ENCODE measurements around the gene COBL.
"Not testable (repeated sequence)": the region's sequence is repeated elsewhere in the genome, so short reads cannot be mapped to it uniquely, and the experiment has no call there.

Gene COBL

GRCh38 chr7:51000956-51001355 lies 315.7 kb downstream of the COBL start:
- no peak for DNase-seq (ENCODE audit: low spot score)

GRCh38 chr7:50994753-50995319 lies 321.8 kb downstream of the COBL start:
- no peak for DNase-seq (ENCODE audit: low spot score)

GRCh38 chr7:50990214-50990613 lies 326.4 kb downstream of the COBL start:
- DNase-seq (ENCODE audit: low spot score) = not testable (repeated sequence)

GRCh38 chr7:50988988-50989387 lies 327.6 kb downstream of the COBL start:
- DNase-seq (ENCODE audit: low spot score) = no peak

- DNase-seq (ENCODE audit: low spot score) = no peak
Observed at GRCh38 chr7:50988465-50988864, 328.1 kb downstream of the COBL start.

GRCh38 chr7:50985096-50985495 lies 331.5 kb downstream of the COBL start:
- DNase-seq (ENCODE audit: low spot score) = no peak

GRCh38 chr7:50983850-50984249 lies 332.8 kb downstream of the COBL start:
- DNase-seq (ENCODE audit: low spot score) = no peak

GRCh38 chr7:50982626-50983025 lies 334.0 kb downstream of the COBL start:
- no peak for DNase-seq (ENCODE audit: low spot score)

GRCh38 chr7:50981743-50982142 lies 334.9 kb downstream of the COBL start:
- DNase-seq (ENCODE audit: low spot score) = no peak

- DNase-seq (ENCODE audit: low spot score) = no peak
Observed at GRCh38 chr7:50980411-50980810, 336.2 kb downstream of the COBL start.

- no peak for DNase-seq (ENCODE audit: low spot score)
Observed at GRCh38 chr7:50978633-50979215, 337.9 kb downstream of the COBL start.

GRCh38 chr7:50977421-50977820 lies 339.2 kb downstream of the COBL start:
- DNase-seq (ENCODE audit: low spot score) = no peak

- no peak for DNase-seq (ENCODE audit: low spot score)
Observed at GRCh38 chr7:50976064-50976463, 340.5 kb downstream of the COBL start.

GRCh38 chr7:50974240-50974639 lies 342.4 kb downstream of the COBL start:
- DNase-seq (ENCODE audit: low spot score) = no peak

- no peak for DNase-seq (ENCODE audit: low spot score)
Observed at GRCh38 chr7:50973814-50974213, 342.8 kb downstream of the COBL start.

- DNase-seq (ENCODE audit: low spot score) = no peak
Observed at GRCh38 chr7:50970092-50970491, 346.5 kb downstream of the COBL start.

Data from hematopoietic multipotent progenitor cell treated with erythropoietin and hydrocortisone succinate and interleukin-3 and kit ligand, for 15 days (in vitro differentiated cells).